Activated naive CD8-positive, alpha-beta T cell treated with anti-CD3 and anti-CD28 coated beads, Interleukin-2, amount 50 U/mL, for 16 hours (primary cell): ENCODE data around the gene CAMK2N1.

Experiments
- DNase-seq: peaks from one replicate; pipeline ENCODE4 v3.0.0-alpha.2; 2020; ENCODE audit warnings: low read depth, low spot score

The CAMK2N1 gene

DNA sequence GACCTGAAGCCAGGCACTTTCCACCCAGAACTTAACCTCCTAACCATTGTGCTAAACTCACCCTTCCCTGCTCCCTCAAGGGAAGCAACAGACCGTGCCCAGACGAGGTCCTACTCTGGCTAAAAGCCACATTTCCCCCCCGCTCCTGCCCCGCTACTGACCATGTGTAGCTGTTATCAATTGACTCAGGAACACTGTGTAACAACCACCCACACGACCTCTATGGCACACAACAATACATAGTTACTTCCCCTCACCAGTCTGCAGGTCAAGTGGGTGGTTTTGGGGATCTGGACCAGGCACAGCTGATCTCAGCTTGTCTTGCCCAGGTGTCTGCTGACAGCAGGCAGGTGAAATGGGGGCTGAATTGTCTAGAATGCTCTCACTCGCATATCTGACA, 40.1 kb downstream of the CAMK2N1 start:
- no peak for DNase-seq

DNA sequence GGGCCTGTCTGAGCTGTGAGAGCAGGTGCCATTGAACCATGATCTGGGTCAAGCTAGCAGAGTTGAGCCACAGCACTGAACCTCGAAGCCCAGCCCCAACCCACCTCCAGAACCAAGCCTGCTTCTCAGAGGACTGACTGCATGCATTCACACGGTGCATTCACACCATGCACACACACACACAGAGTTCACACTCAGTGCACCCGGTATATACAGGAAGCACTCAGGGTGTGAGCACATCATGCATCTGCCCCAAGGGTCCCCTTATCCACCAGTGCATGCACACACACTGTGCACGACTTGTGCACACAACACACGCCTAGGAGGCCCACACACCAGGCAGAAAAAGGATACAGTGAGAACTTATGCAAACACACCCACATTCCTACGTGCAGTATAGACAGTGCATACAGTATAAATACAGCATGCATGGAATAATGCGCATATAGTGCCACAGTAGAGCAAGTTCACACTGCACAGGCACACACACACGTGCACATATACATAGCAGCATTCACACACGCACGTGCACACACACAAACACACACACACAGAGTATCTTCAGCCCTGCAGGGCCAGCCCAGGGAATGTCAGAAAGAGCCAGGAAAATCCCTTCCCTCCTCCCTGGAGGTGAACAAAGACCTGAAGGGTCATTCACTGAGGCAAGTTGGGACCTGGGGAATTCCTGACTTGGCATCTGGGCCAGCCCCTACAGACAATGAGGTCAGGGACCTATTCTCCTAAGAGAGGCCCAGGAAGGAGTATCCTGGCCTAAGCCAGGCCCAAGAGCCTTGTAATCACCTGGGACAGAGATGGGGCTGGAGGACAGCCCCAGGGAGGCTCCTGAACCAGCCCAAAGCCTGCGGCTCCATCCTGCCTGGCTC, 42.1 kb downstream of the CAMK2N1 start:
- no peak for DNase-seq

DNA sequence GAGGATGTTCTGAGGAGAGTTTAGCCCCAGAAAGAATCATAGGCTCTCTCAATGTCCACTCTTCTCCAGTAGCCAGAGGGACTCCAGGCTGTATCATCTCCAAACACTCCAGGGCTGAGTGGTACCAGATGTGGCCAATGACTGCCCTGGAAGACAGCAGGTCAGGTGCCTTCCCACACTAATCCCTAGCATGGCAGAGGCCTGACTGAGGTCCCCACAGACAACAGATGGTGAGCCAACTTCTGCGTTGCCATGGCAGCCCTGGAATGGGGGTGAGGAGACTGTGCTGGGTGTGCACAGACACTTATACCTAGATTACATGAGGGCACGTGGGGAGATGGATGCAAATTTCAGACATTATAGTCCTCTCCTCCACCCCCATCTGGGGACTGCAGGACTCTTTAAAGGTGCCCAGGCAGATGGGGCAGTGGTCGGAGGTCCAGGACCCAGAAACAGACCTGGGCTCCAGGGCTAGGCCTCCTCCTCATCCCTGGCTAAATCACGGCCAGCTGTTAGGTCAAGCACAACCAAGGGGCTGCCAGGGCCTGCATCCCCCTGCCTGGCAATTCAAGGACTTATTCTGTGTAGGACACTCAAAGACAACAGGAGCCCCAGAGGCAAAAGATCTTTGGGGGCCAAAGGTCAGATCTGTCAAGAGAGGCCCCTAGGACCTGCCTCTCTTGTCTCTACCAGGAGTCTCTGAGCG, 42.9 kb downstream of the CAMK2N1 start:
- no peak for DNase-seq

DNA sequence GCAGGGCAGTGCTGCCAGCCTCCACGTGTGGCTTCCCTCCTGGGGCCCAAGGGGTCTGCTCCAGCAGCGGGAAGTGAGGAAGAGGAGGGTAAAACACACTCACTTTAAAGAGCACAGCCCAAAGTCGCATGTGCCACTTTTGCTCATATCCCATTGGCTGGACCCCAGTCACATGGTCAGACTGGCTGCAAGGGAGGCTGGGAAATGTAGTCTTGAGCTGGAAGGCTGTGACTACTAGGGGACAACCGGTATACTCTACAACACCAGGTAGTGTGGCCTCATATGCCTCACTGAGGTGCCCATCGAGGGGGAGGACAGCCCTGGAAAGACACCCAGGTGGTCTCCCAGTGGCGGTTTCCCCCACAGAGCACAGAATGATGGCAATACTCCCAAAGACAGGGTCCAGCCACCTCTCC, 45.2 kb downstream of the CAMK2N1 start:
- DNase-seq: no peak

DNA sequence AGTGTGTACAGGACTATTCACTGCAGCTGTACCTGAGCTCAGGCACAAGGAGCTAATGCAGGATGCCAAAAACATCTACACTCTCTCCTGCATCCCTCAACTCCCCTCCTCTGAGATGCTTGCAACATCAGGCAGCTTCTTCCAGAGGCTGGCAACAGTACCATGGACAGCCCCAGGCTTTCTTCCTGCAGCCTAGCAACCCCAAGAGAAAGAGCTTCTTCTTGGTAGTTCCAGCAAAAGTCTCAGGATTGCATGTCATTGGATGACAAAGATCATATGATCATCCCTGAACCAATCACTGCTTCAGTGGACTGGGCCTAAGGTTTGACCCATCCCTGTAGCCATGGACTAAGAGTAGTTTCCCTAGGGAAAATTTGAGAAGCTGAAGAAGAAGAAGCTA, 46.7 kb downstream of the CAMK2N1 start:
- no peak for DNase-seq

DNA sequence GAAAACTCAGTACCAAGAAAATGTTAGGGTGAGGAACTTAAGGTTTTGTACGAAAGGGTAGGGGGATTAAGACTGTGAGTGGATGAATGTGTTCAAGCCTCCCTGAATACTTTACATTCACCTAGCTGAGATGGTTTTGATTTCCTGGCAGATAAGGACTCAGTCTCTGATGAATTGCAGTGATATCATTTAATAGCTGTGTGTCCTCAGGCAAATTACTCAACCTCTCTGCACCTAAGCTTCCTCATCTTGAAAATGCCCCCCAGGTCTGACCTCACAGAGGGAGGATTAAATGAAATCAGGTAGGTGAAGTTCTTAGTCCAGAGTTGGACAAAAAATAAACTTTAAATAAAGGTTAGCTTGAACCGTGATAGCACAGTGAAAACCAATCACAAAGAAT, 48.4 kb downstream of the CAMK2N1 start:
- DNase-seq: no peak

DNA sequence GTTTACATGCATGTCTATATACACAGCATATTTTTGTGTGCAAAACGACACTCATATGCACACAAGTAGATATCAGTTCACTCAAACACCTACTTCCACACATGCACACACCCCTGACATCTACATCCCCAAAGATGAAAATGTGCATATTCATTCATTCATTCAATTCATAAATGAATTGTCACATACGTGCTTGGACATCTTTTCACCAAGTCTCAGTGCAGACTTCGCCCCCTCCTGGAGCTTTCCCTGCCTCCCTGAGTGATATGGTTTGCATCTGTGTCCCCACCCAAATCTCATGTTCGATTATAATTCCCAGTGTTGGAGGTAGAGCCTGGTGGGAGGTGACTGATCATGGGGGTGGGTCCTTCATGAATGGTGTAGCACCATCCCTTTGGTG, 53.1 kb downstream of the CAMK2N1 start:
- no peak for DNase-seq
